GM06990 (cell line): Measurements from ENCODE around the gene GSTM3.

Source experiments
- DNase-seq: peaks from one replicate; pipeline ENCODE4 v3.0.0-alpha.2; 2011; ENCODE audit not compliant: insufficient read length; ENCODE audit errors: extremely low read depth
- H3K27me3 ChIP-seq: replicated peaks from 2 replicates; pipeline ENCODE4 v1.6.0; 2011; ENCODE audit warnings: low read length; ENCODE audit not compliant: control insufficient read depth, insufficient read depth
- H3K36me3 ChIP-seq: 2 replicates; pipeline ENCODE4 v1.5.1; 2011; ENCODE audit warnings: low read length; ENCODE audit not compliant: control insufficient read depth, insufficient read depth
- H3K4me3 ChIP-seq: replicated peaks from 2 replicates; pipeline ENCODE4 v1.5.1; 2011; ENCODE audit warnings: low read depth, mild to moderate bottlenecking, control low read depth, low read length
- TF ChIP-seq, protein P1 (sequence below): IDR thresholded peaks from 2 replicates; pipeline ENCODE4 v1.5.1; 2011; ENCODE audit warnings: low read length, control low read depth, mild to moderate bottlenecking, inconsistent platforms; ENCODE audit not compliant: insufficient read depth, poor library complexity, severe bottlenecking

The GSTM3 gene

DNA sequence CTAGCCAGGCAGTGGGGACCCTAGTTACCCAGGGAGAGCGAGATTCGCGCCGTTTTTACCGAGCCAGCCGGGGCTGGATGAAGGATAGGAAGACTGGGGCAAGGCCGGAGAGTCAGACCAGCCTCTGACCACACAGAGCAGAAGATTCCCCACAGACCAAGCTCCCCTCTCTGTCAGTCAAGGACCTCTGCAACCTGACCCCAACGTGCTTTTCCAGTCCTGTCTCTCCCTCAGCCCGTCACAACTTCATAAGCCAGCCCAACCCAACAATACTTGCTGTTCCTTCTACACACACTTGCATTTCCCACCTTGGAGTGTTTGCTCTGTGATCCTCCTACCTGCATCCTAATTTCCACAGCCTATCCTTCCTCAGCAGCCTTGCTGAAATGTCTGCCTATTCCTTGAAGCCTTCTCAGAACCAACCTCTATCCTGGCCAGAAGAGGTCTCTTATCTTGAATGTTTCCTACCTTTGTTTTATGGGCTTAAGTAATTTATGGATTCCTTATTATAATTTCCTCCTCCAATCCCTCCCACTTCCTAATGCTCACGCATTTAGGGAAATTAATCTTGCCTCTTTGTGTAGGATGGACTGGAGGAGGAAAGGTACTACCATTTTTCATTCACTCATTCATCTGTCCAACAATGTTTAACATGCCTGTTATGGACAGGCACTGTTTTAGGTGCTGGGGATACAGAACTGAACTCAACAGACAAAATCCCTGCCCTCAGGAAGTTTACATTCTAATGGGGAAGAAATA lies at the start of gene GSTM3:
TSS of gene GSTM3 (minus strand) at position 424 of the 759 bp plus-strand sequence. CDS start 751 bp downstream, outside the sequence.
- TF ChIP-seq, protein P1, sequence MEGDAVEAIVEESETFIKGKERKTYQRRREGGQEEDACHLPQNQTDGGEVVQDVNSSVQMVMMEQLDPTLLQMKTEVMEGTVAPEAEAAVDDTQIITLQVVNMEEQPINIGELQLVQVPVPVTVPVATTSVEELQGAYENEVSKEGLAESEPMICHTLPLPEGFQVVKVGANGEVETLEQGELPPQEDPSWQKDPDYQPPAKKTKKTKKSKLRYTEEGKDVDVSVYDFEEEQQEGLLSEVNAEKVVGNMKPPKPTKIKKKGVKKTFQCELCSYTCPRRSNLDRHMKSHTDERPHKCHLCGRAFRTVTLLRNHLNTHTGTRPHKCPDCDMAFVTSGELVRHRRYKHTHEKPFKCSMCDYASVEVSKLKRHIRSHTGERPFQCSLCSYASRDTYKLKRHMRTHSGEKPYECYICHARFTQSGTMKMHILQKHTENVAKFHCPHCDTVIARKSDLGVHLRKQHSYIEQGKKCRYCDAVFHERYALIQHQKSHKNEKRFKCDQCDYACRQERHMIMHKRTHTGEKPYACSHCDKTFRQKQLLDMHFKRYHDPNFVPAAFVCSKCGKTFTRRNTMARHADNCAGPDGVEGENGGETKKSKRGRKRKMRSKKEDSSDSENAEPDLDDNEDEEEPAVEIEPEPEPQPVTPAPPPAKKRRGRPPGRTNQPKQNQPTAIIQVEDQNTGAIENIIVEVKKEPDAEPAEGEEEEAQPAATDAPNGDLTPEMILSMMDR: no peak
- DNase-seq: no peak
- peaks cover 6% of the 10 kb centered on the region for H3K27me3 ChIP-seq
- H3K4me3 ChIP-seq: no peak within 1 kb of the TSS
- no peaks in the 10 kb centered on the region for H3K36me3 ChIP-seq

GRCh38 chr1:109790329-109790728 lies 49.5 kb upstream of the GSTM3 start:
- no peak for DNase-seq
- TF ChIP-seq, protein P1: no peak
- no peaks in the 10 kb centered on the region for H3K27me3 ChIP-seq
- H3K36me3 ChIP-seq: no peaks in the 10 kb centered on the region
- no peak overlapping the region for H3K4me3 ChIP-seq

- H3K4me3 ChIP-seq: no peak overlapping the region
- H3K27me3 ChIP-seq: no peaks in the 10 kb centered on the region
- DNase-seq: no peak
- TF ChIP-seq, protein P1: no peak
- no peaks in the 10 kb centered on the region for H3K36me3 ChIP-seq
These were observed 48.8 kb upstream of the GSTM3 start for GRCh38 chr1:109789551-109790180.

- DNase-seq: no peak
- H3K4me3 ChIP-seq: no peak overlapping the region
- no peaks in the 10 kb centered on the region for H3K27me3 ChIP-seq
- TF ChIP-seq, protein P1: peak; percentile 24
- no peaks in the 10 kb centered on the region for H3K36me3 ChIP-seq
These were observed 48.1 kb upstream of the GSTM3 start for GRCh38 chr1:109788695-109789521.

GRCh38 chr1:109787845-109788601 lies 47.2 kb upstream of the GSTM3 start:
- no peak overlapping the region for H3K4me3 ChIP-seq

More at GRCh38 chr1:109787845-109788601, 47.2 kb upstream of the GSTM3 start:
- no peaks in the 10 kb centered on the region for H3K36me3 ChIP-seq
- TF ChIP-seq, protein P1: no peak
- DNase-seq: no peak
- no peaks in the 10 kb centered on the region; the same call in 1 of the 2 replicates for H3K27me3 ChIP-seq
